OCI-LY3 (cell line): ENCODE data around the gene CCL8.

ENCODE experiments used
- CTCF ChIP-seq: fragments of 200-600, 300-600 bp; sonication (generic); IDR thresholded peaks from 2 replicates; pipeline ENCODE4 v1.5.1; 2014; ENCODE audit warnings: antibody characterized with exemption, low read length, low read depth
- EZH2phosphoT487 ChIP-seq: fragments of 200-600 bp; shearing (Covaris generic); IDR thresholded peaks from 2 replicates; pipeline ENCODE4 v1.6.1; 2018; ENCODE audit warnings: antibody characterized with exemption, mixed run types, low read depth

DNA sequence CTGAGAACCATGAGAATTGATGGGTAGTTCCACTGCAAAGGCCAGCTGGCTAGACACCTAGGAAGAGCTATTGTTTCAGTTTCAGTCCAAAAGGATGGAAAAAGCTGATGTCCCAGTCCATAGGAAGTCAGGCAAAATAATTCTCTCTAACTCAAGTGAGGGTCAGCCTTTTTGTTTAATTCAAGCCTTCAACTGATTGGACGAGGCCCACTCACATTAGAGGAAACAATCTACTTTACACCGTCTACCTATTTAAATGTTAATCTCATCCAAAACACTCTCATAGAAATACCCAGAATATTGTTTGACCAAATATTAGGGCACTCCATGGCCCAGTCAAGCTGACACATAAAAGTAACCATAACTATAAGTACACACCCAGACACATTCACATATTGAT is 22.7 kb downstream of the CCL8 start:
- TF ChIP-seq CTCF (no peak), EZH2phosphoT487 (no peak)
